GM23338 (cell line): ENCODE data around the gene RNH1. TPM values are rescaled to one million over a fixed set of nuclear protein-coding genes. Genes with fewer than 3 reads are reported as not detected.

Experiments
- ATAC-seq: fragments of 200-7000 bp; cut with Tn5 transposase; 3 replicates; pipeline ENCODE4 v1.9.1; 2020
- DNase-seq: peaks from one replicate; pipeline ENCODE4 v3.0.0-alpha.2; 2015; ENCODE audit warnings: low spot score
- H2AFZ ChIP-seq: fragments of 200-600 bp; sonication (generic); 2 replicates; pipeline ENCODE4 v1.8.0; 2016; ENCODE audit warnings: antibody characterized with exemption, mild to moderate bottlenecking, moderate library complexity
- H3F3A ChIP-seq: fragments of 200-600 bp; sonication (generic); replicated peaks from 2 replicates; pipeline ENCODE4 v1.8.0; 2017; ENCODE audit warnings: antibody characterized with exemption, mixed run types, low read depth
- H3K27ac ChIP-seq: fragments of 200-600 bp; sonication (generic); 2 replicates; pipeline ENCODE4 v1.6.1; 2016; ENCODE audit warnings: low read depth
- H3K27me3 ChIP-seq: fragments of 200-600 bp; sonication (generic); 2 replicates; pipeline ENCODE4 v1.8.0; 2016; ENCODE audit warnings: mild to moderate bottlenecking, mixed run types, moderate library complexity; ENCODE audit not compliant: insufficient read depth
- H3K36me3 ChIP-seq: fragments of 200-600 bp; sonication (generic); 2 replicates; pipeline ENCODE4 v1.8.0; 2016; ENCODE audit warnings: mild to moderate bottlenecking; ENCODE audit not compliant: insufficient read depth
- H3K4me1 ChIP-seq: fragments of 200-600 bp; sonication (generic); 2 replicates; pipeline ENCODE4 v1.8.0; 2016; ENCODE audit warnings: mild to moderate bottlenecking, moderate library complexity; ENCODE audit not compliant: insufficient read depth
- H3K4me2 ChIP-seq: fragments of 200-600 bp; sonication (generic); 2 replicates; pipeline ENCODE4 v1.7.1; 2017; ENCODE audit warnings: mixed run types
- H3K4me3 ChIP-seq: fragments of 200-600 bp; sonication (generic); 2 replicates; pipeline ENCODE4 v1.6.1; 2016; ENCODE audit warnings: mixed run types
- H3K79me2 ChIP-seq: fragments of 200-600 bp; sonication (generic); replicated peaks from 2 replicates; pipeline ENCODE4 v1.8.0; 2017; ENCODE audit warnings: mild to moderate bottlenecking; ENCODE audit not compliant: insufficient read depth
- H3K9me2 ChIP-seq: fragments of 200-600 bp; sonication (generic); 2 replicates; pipeline ENCODE4 v1.8.0; 2017; ENCODE audit not compliant: insufficient read depth
- H4K20me1 ChIP-seq: fragments of 200-600 bp; sonication (generic); replicated peaks from 2 replicates; pipeline ENCODE4 v1.8.0; 2017; ENCODE audit warnings: mild to moderate bottlenecking; ENCODE audit not compliant: insufficient read depth
- H3K27ac Mint-ChIP-seq: 2 replicates; pipeline ENCODE4 v1.8.0; 2020; ENCODE audit warnings: inconsistent platforms, mild to moderate bottlenecking, moderate library complexity, mixed read lengths
- H3K27me3 Mint-ChIP-seq: 3 replicates; pipeline ENCODE4 v1.8.0; 2022; ENCODE audit warnings: low read depth, mild to moderate bottlenecking, moderate library complexity, mixed read lengths, inconsistent platforms; ENCODE audit not compliant: insufficient read depth, poor library complexity
- H3K36me3 Mint-ChIP-seq: 3 replicates; pipeline ENCODE4 v1.8.0; 2021; ENCODE audit warnings: low read depth, mild to moderate bottlenecking, inconsistent platforms, moderate library complexity, mixed read lengths
- H3K4me1 Mint-ChIP-seq: 3 replicates; pipeline ENCODE4 v1.8.0; 2020; ENCODE audit warnings: mild to moderate bottlenecking, inconsistent platforms, mixed read lengths
- H3K4me3 Mint-ChIP-seq: 3 replicates; pipeline ENCODE4 v1.8.0; 2021; ENCODE audit warnings: moderate library complexity, mild to moderate bottlenecking, inconsistent platforms, mixed read lengths
- H3K9me3 Mint-ChIP-seq: 3 replicates; pipeline ENCODE4 v1.8.0; 2020; ENCODE audit warnings: moderate library complexity, mild to moderate bottlenecking, inconsistent platforms, mixed read lengths
- CREB1 ChIP-seq: fragments of 250-450 bp; sonication (Bioruptor Pico); IDR thresholded peaks from 2 replicates; pipeline ENCODE4 v1.5.0; 2020; ENCODE audit warnings: low read depth, mild to moderate bottlenecking, moderate library complexity
- CTCF ChIP-seq, 2 experiments: fragments of 200-600 bp in 1 of 2; sonication (generic) in 1 of 2; conservative IDR thresholded peaks; 2 replicates each; pipeline versions ENCODE4 v1.5.1 to v1.6.1; 2016 to 2017; ENCODE audit warnings: antibody characterized with exemption in 2 of 2, low read depth in 2 of 2, mild to moderate bottlenecking in 2 of 2, moderate library complexity in 1 of 2
- NANOG ChIP-seq: IDR thresholded peaks from 2 replicates; pipeline ENCODE4 v1.6.1; 2016; ENCODE audit warnings: antibody characterized with exemption, borderline replicate concordance
- POLR2AphosphoS5 ChIP-seq: IDR thresholded peaks from 2 replicates; pipeline ENCODE4 v1.6.1; 2016; ENCODE audit warnings: antibody characterized with exemption, low read depth
- ZNF114 ChIP-seq: fragments of 250-450 bp; sonication (Bioruptor Pico); IDR thresholded peaks from 2 replicates; pipeline ENCODE4 v1.5.0; 2020; ENCODE audit warnings: mild to moderate bottlenecking, moderate library complexity
- ZNF462 ChIP-seq: fragments of 250-450 bp; sonication (Bioruptor Pico); IDR thresholded peaks from 2 replicates; pipeline ENCODE4 v1.5.0; 2020; ENCODE audit warnings: mild to moderate bottlenecking, moderate library complexity
- polyA plus RNA-seq: library from polyadenylated mRNA; unstranded; fragments of >200 nt; fragmentation: Nextera tagmentation; extraction: Ambion mirVana; gene quantifications from 2 replicates; pipeline ENCODE4 v1.2.1, GENCODE V29; 2016
- total RNA-seq: library from RNA; depleted of rRNA; stranded (reverse); fragments of >200 nt; shearing (Covaris generic); gene quantifications from 2 replicates; pipeline ENCODE4 v1.2.3, GENCODE V29; 2014

RNH1 gene
- total and polyA plus RNA-seq, 2 experiments from 2014 or later = 33.3 to 56.3 TPM

- no peaks in the 10 kb centered on the region for H3K9me2 ChIP-seq
- H3K27ac Mint-ChIP-seq = peak within 1 kb of the TSS; percentile 35; the same call in 1 of the 2 replicates
- no peaks in the 10 kb centered on the region; the same call in 1 of the 2 replicates for H3K79me2 ChIP-seq
- H3K36me3 ChIP-seq = no peaks in the 10 kb centered on the region
- H3K4me1 Mint-ChIP-seq = peaks cover 3% of the 10 kb centered on the region; the same call in 2 of the 3 replicates
- no peaks in the 10 kb centered on the region; the same call in 1 of the 2 replicates for H3K4me1 ChIP-seq
- H3K9me3 Mint-ChIP-seq = peaks cover 2% of the 10 kb centered on the region; the same call in 2 of the 3 replicates
- H3K27ac ChIP-seq = no peak within 1 kb of the TSS
- H3K4me3 Mint-ChIP-seq = peak within 1 kb of the TSS; percentile 89
- no peak for TF ChIP-seq NANOG
- 0 out of 4 replicates have a peak, but pooled peaks of 1 of the 2 experiments have one; percentile 2 for TF ChIP-seq CTCF (conservative IDR thresholded peaks at IDR 0.05; ENCODE audit: low read depth in 2 of 2)
- TF ChIP-seq POLR2AphosphoS5 = peak; percentile 28; the same call in 1 of the 2 replicates
- TF ChIP-seq ZNF462 (CRISPR knock-in tag) = no peak
- TF ChIP-seq ZNF114 (CRISPR knock-in tag) = no peak
- TF ChIP-seq CREB1 (CRISPR knock-in tag) = 0 out of 2 replicates have a peak, but pooled peaks have one; percentile 5
- DNase-seq (peak; percentile 93), ATAC-seq (peak; percentile 58)
- peak within 1 kb of the TSS; percentile 90 for H3K4me2 ChIP-seq
- 0 out of 2 replicates have a peak, but pooled peaks cover 2% of the 10 kb centered on the region for H4K20me1 ChIP-seq
- peaks cover 11% of the 10 kb centered on the region for H3F3A ChIP-seq
- peaks cover 17% of the 10 kb centered on the region; the same call in 1 of the 2 replicates for H3K27me3 ChIP-seq
- peaks cover 6% of the 10 kb centered on the region; the same call in 2 of the 3 replicates for H3K36me3 Mint-ChIP-seq
- peaks cover 20% of the 10 kb centered on the region for H3K27me3 Mint-ChIP-seq
- peak within 1 kb of the TSS; percentile 87 for H2AFZ ChIP-seq
- H3K4me3 ChIP-seq = peak within 1 kb of the TSS; percentile 73
Observed at GRCh38 chr11:536841-537621, 30.0 kb upstream of the RNH1 start, which contains the start of gene LRRC56. Gene LRRC56 (plus strand): TSS chr11:537527. CDS start chr11:540685, 3,158 bp downstream.
